ENCODE data around the gene VPREB1.

- no peak for TF ChIP-seq CTCF (IDR thresholded peaks at IDR 0.05)
- TF ChIP-seq POLR2A (IDR thresholded peaks at IDR 0.05): no peak
Measured at GRCh38 chr22:22228921-22229320, 15.7 kb upstream of the VPREB1 start.

Data from right lobe of liver (tissue), 4 donors.